ENCODE results near the gene OR2V1. TPM values are rescaled to one million over a fixed set of nuclear protein-coding genes. Genes with fewer than 3 reads are reported as not detected.
"Not testable (repeated sequence)": the region's sequence is repeated elsewhere in the genome, so short reads cannot be mapped to it uniquely, and the experiment has no call there.

Gene OR2V1
- polyA plus RNA-seq, 1 donor = not detected

GRCh38 chr5:181101930-181102674 lies 28.9 kb downstream of the OR2V1 start:
- DNase-seq (ENCODE audit: low read depth) = not testable (repeated sequence)

- not testable (repeated sequence) for DNase-seq (ENCODE audit: low read depth)
These were observed 29.8 kb downstream of the OR2V1 start for GRCh38 chr5:181101030-181101641.

- DNase-seq (ENCODE audit: low read depth) = no peak
These were observed 30.7 kb downstream of the OR2V1 start for GRCh38 chr5:181100121-181100875.

- no peak for DNase-seq (ENCODE audit: low read depth)
These were observed 31.3 kb downstream of the OR2V1 start for GRCh38 chr5:181099602-181100086.

- DNase-seq (ENCODE audit: low read depth) = no peak
These were observed 32.0 kb downstream of the OR2V1 start for GRCh38 chr5:181098762-181099601.

- DNase-seq (ENCODE audit: low read depth) = not testable (repeated sequence)
These were observed 33.0 kb downstream of the OR2V1 start for GRCh38 chr5:181097759-181098491.

GRCh38 chr5:181097383-181097753 lies 33.6 kb downstream of the OR2V1 start:
- DNase-seq (ENCODE audit: low read depth) = not testable (repeated sequence)

- not testable (repeated sequence) for DNase-seq (ENCODE audit: low read depth)
These were observed 34.1 kb downstream of the OR2V1 start for GRCh38 chr5:181096721-181097382.

- DNase-seq (ENCODE audit: low read depth) = not testable (repeated sequence)
These were observed 35.8 kb downstream of the OR2V1 start for GRCh38 chr5:181095162-181095561.

- no peak for DNase-seq (ENCODE audit: low read depth)
These were observed 38.5 kb downstream of the OR2V1 start for GRCh38 chr5:181092428-181092827.

- DNase-seq (ENCODE audit: low read depth) = no peak
These were observed 42.7 kb downstream of the OR2V1 start for GRCh38 chr5:181088289-181088688.

GRCh38 chr5:181087309-181087708 lies 43.7 kb downstream of the OR2V1 start:
- no peak for DNase-seq (ENCODE audit: low read depth)

GRCh38 chr5:181086884-181087205 lies 44.1 kb downstream of the OR2V1 start:
- DNase-seq (ENCODE audit: low read depth) = no peak

GRCh38 chr5:181086026-181086883 lies 44.7 kb downstream of the OR2V1 start:
- DNase-seq (ENCODE audit: low read depth) = no peak

- DNase-seq (ENCODE audit: low read depth) = no peak
These were observed 46.3 kb downstream of the OR2V1 start for GRCh38 chr5:181084621-181085195.

- no peak for DNase-seq (ENCODE audit: low read depth)
These were observed 49.0 kb downstream of the OR2V1 start for GRCh38 chr5:181081989-181082388.

GRCh38 chr5:181076920-181077319 lies 54.0 kb downstream of the OR2V1 start:
- DNase-seq (ENCODE audit: low read depth) = no peak

Measured in forelimb muscle (tissue), 1 donor.